Stimulated activated CD8-positive, alpha-beta memory T cell treated with anti-CD3 and anti-CD28 coated beads, Interleukin-4, amount 100 ng/mL, for 4 hours (primary cell): ENCODE results near the gene LRRC8C.

Experiments
- DNase-seq, 2 donors: peaks; one replicate each; pipeline ENCODE4 v3.0.0-alpha.2; 2020; ENCODE audit warnings: low read depth in 2 of 2, low spot score in 1 of 2

The LRRC8C gene

DNA sequence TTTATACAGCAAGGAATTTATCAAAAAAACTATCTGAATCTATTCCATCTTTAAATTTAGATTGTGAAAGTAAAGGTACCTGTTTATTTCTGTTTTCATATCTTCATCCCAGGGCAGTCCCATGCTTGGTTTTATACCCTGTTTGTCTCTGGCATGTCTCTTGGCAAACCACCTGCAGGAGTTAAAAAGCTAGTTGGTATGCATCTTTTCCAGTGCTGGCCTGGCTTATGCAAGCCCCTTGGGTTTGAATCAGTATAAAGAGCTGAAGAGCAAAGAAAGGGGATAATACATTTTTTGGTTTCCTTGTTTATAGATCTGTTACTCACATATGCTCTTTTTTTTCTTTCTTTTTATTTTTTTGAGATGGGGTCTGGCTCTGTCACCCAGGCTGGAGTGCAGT is 37.8 kb downstream of the LRRC8C start:
- no peak for DNase-seq

DNA sequence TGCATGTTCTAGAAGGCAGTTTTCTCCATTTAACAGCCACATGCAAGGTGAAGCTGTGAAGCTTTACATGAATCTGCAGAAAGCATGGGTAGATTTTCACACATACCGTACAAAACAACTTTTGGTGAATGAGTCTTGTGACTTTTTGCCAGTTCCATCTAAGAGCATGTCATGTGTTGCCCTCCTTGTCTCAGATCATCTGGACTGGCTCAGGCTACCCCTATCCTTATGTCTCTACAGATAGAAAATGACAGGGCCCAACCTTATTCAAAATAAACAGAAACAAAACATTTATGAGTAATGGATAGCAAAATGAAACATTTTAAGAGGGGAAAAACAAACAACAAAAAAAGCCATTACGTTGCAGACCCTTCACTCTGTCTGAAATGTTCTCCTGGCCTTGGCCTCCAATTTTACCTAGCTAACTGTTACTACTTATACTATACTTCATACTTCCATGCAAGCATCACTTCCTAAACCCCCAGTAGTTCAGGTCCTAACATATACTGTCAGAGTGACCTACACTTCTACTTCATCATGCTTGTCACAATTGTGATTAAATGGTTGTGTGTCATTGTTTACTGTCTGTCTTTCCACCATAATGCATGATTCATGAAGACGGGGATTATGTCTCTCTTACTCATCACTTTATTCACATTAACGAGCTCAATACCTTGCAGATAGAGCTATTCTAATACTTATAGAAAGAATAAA is 39.0 kb downstream of the LRRC8C start:
- DNase-seq, result no peak

DNA sequence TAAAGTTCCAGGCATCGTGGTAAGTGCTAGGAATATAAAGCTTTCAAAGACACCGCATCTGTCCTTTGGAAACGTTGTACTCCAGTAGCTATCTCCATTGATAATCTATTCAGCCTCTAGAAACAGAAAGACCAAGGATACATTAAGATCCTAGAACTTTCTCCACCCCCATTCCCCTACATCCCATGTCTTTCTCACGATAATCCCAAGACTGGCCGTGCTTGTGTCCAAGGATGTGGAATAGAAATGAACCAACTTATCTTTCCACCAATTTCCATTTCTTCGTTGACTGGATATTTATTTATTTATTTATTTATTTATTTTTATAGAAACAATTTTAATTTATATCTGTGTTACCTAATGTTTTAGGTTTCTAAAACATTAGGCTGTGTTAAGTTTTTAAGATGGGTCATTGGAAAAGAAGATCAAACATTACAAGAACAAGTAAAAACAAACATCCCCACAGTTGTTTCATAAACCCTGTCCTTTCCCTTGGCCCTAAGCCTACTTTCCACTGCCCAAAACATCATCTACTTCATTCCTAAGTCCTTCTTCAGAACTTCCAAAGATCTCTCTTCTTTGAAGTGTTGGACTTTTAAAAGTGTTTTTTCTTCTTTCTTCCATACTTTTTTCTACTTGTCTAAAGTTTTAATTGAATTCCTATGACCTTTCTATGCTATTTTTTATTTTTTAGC is 39.7 kb downstream of the LRRC8C start:
- no peak for DNase-seq

DNA sequence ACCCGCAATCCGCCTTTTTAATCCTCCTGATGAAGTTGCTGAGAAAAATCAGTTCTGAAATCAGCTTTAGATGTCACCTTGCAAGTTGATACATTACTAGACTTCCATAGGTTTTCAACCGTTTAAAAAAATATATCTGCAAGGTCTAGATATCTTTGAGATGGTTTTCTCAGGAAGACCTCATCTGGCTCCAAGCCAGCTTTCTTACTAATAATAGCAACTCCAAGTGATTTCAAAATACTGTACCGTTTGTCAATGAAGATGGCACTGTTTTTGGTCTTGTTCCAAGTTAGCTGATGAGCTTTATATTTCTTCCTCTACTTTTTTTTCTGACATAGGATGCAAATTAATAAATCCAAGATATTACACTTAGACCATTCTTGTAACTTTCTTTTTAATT is 40.3 kb downstream of the LRRC8C start:
- no peak for DNase-seq

DNA sequence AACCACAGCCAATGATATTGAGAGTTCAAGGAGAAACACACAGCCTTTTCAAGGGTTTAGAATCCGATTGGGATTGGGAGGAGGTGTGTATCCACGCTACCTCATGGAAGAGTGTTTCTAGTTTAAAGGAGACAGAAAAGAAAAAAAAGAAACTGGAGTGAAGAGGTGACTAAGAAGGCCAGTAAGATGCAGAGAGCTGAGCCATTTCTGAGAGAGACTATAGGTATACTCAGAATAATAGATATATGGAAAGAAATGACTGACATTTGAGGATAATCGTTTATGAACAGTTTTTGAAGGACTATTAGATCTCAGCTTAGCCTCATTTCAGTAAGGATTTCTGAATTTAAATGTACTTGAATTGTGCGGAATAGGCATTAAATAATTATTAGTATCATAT is 42.8 kb downstream of the LRRC8C start:
- DNase-seq, result no peak

DNA sequence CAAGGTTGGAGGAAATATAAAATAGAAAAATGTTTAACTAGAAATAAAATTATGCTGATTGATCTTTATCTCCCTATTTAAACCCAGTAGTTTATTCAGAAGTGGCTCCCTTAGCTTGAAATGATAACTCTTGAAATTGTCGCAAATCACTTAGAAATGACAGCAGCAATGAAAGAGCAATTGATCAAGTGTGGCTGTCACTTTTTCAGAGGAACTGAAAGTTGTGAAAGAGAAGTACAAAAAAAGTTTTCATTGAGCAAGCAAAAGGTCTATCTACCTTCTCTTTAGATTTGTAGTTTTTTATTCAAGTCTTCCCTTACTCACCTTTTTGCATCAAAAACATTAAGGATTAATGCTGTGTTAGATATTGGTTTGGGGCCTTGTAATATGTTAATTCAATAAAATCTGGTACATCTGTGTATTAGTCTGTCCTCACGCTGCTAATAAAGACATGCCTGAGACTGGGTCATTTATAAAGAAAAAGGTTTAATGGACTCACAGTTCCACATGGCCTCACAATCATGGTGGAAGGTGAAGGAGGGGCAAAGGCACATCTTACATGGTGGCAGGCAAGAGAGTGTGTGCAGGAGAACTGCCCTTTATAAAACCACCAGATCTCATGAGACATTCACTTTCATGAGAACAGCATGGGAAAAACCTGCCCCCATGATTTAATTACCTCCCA is 48.3 kb downstream of the LRRC8C start:
- no peak for DNase-seq

DNA sequence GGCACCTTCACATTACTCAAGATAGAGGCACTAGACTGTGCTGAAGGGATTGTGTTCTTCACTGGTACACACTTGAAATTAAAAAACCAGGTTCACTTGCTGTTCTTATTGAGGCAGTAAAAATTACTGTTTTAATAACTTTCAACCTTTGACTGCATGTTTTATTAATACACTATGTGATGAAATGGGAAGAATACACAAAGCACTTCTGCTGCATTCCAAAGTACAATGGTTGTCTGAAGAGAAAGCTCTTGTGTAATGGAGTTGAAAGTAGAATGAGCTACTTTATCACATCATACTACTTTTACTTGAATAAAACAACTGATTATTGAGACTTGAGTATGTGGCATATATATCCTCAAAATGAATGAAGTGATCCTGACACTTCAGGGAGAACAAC is 49.7 kb downstream of the LRRC8C start:
- DNase-seq, result no peak

DNA sequence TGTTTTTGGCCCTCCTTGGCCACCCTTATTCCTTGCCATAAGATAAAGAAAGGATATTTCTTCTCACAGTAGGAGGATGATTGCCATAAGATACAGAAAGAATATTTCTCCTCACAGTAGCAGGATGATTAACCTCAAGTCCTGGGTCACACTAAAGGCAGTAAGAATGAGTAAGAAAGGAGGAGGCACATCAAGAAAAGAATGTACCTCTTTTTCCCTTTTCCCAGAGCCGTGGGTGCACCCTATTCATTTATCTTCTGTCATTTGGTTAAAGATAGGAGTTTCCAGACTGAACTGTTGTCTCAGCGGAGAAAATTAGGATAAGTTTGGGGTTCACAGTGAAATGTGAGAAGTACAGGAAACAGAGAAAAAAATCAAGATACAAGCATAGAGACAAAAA is 52.5 kb downstream of the LRRC8C start:
- DNase-seq, result no peak

DNA sequence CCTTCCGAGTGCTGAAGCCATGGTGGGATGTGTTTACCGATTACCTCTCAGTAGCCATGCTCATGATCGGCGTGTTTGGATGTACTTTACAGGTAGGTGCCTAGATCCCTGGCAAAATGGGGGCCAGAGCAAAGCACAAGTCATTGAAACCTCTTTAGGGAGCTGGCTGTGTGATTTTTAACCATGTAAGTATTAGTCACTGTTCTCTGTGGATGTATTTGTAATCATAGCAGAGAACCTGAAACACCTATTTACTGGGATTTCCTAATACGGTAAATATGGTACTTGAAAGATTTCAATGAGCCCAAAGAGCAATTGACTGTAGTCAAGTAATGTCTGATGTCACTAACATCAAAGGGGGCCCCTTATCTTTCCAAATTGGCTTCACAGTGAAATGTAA is 53.6 kb downstream of the LRRC8C start:
- no peak for DNase-seq

DNA sequence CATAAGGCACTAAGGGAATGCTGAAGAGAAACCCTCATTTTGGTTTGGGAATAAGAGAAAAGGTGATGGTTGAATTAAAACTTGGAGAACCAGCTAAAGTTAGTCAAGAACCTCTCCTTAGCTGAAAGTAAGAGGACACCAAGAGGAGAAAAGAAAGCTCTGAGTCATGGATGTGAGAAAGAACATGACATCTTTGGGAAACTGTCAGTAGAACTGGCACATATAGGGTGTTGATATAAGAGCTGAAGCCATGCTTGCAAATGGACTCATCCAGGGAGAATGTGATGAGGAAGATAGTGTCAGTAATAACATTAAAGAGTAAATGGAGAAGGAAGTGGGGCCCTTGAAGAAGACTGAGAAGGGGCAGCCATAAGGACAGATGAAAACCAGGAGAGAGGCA is 54.3 kb downstream of the LRRC8C start:
- DNase-seq, result no peak

DNA sequence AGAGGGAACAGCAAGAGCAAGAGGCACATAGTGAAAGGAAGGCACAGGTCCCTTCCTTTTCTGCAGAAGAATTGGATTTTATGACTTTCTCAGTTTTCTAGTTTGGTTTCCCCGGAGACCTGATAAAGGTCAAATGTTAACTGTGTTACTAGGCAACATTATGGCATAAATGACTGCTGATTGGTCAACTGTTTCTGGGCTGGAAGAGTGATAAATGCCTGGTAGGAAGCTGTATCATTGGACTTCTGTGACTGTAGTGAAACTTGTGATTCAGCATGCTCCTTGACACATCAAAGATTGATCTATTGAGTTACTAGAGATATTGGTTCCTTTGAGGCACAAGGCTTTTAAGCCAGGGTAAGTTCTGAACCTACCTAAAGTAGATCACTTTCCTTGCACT is 55.7 kb downstream of the LRRC8C start:
- DNase-seq, result no peak

DNA sequence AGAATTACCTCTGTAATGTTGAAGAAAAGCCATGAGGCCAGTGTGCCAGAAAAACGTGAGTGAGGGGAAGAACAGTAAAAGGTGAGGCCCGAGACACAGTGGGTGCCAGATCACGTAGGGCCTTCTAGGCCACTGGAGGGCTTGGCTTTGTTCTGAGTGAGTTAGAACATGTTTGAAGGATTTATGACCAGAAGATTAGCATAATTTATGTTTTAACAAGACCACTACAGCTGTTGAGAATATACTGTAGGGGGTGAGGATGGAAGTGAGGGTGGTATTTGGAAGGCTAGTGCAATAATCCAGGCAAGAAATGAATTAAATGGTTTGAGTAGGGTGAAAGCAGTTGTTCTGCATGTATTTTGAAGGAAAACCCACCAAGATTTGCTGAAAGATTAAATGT is 56.3 kb downstream of the LRRC8C start:
- no peak for DNase-seq

DNA sequence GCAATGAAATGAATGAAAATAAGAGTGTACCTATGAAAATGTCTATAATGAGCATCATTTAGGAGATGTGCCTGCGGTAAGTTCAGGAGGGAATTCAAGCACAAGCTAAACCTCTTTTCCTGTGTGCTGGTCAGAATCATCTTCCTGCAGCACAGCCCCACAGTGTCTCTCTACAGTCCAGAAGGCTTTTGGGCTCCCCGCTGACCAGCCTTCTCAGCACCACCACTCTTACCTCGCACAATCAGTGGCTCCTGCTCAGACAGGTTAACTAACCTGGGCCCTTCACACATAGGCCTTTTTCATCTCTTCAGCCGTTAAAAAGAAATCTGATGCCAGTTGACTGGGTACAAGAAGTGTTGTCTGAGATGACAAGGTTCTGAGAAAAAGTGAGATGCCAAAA is 57.7 kb downstream of the LRRC8C start:
- DNase-seq, result no peak

DNA sequence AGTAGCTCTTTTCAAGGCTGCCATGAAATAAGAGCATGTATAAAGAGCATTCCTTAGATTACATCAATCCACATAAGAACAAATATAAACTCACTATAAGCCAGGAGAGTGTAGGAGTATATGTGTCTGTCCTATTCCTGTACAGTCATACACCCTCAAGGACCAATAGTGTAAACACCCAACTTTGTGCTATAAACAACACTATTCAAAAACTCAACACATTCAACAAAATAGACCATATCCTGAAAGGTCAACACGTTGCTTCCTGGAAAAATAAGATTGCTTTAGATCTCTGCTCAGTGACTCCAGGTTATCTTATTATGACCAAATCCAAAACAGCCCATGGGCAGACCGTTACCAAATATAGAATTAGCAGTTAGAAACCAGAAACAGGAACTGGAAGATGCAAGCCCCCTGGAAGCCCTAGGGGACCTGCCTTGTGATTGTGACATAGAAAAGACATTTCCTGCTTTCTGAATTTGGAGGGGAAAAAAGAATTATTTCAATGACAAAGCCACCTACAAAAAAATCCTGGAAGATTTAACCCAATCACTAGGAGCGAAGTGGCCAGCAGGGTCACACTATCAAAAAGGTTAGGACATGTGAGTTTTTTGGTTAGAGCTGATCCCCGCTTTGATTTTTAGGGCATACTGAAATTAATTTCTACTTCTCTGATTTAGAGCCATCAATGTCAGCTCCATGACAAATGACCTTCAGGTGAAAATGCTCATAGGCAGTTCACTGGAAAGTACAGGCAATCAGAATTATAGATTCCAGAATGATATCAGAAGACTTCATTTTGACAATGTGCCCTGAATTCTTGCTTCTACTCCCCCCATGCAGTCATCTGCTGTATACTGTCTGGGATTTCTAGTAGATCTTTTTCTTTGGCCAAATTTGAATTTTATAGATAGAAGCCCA is 59.9 kb downstream of the LRRC8C start:
- DNase-seq, result no peak

DNA sequence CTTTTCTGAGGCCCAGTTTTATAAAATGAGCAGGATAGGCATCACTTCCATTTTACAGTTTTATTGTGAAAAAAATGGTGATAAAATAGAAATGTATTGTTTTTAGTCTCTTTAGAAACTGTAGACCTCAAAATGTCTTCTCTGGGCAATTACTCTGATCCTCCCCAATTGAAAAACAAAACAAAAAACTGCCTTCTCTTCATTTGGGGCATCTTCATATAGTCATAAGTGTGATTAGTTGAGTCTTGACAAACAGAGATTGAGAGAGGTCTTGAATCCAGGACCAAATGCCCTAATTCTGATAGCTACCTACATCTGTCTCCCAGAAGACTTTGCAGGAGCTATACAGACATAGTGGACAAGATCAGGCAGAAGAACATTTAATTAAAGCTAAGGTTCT is 62.9 kb downstream of the LRRC8C start:
- no peak for DNase-seq

DNA sequence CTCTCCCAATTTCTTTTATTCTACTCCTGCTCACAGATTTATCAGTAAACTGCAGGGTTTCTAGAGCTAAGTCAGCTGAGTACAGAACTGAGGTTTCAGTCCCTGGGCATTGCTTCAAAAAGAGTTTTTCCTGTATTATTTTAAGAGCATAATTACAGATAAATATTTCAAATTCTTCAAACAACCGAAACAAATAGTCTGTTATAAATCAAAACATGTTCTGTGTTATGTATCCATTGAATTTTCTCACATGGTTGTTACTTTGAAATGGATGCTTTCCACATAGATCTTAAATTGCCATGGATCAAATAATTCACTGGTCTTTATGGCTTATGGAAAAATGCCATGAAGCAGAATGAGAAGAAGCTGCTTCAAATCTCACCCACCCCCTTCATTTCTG is 64.5 kb downstream of the LRRC8C start:
- DNase-seq, result no peak

DNA sequence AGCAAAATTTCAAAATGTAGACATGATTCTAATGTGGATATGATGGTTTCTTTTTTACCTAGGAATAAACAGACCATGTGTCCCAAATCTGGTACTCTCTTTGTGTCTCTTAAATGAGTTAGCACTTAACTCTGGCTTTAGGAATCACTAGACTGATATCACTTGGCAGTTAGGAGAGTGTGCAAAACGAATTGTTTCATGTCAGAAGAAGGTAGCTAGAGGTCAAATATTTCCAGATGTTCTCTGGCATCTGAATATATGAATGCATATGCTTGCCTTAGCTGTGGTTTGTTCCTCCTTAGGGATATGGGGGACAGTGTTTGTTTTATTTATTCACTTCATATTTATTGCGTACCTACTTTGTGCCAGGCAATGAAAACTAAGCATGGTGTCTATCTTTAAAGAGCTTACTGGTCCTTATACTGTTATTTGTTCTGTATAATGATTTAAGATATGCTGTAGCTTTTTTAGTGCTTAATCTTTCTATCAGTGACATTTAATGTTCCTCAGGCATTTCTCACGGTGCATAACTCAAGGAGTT is 65.2 kb downstream of the LRRC8C start:
- DNase-seq, result no peak

DNA sequence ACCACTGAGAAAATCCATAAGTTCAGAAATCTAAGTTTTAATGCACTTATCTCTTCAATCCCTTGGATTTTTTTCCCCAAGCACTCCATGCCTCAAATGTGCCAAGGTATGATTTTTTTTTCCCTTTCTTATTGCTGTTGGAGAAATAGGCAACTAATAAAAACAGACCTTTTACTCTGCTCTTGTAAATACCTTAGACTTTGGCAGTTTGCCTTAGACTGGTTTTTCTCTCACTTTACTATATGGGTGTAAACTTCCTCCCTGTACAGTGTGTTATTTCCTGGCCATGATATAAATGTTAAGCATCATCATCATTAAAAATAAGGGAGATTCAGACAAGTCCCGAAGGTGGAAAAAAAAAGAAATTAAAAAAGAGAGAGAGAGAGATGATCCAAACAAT is 65.7 kb downstream of the LRRC8C start:
- no peak for DNase-seq

DNA sequence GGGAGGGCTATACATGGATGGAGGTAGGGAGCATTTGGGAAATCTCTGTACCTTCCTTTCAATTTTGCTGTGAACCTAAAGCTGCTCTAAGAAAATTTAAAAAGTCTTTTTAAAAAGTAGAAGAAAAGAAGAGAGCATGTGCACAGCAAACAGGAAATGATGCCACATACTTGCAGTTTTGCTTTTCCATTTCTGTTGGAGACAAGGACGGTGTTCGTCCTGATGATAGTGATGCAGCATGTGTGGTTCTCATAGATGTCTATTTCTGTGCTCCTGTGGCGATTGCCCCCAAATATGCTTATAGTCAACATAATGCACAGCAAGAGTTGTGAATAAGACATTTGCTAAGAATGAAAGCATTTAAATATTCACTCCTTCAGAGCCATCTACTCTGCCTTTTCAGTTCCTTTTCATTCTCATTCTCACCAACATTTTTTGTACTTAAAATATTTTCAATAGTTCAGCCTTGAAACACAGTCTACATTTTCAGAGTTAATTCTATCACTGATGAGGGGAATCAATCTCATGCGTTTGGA is 66.6 kb downstream of the LRRC8C start:
- no peak for DNase-seq

DNA sequence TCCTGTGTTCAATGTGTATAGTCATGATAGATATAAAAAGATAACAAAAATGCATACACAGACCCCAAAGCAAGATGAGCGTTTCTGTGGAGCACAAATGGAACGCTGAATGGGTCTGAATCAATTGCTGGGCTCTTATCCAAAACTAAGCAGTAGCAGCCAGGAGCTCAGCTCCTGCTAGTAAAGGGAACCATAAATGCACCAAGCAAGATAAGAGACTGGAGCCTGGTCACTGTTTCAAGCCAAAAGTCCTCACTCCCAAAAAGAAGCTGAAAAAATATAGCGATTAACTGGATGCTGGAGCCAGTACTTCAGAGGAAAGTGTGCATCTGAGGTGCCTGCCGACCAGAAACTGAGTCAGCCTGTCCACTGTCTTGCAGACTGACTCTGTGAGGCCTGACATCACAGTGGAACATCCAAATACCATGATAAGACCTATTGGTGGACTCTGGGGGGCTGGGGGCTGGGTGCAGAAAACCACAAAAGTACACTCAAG is 68.9 kb downstream of the LRRC8C start:
- peak; percentile 12 to 51 for DNase-seq
